NCI-H345 (cell line): Measurements from ENCODE around the gene TOR4A.

ENCODE experiments used
- DNase-seq: peaks from one replicate; lab custom pipeline; 2025; lab: John Stamatoyannopoulos, UW

TOR4A gene

GRCh38 chr9:137271696-137272076, 5.8 kb upstream of the TOR4A start:
- DNase-seq, result no peak

GRCh38 chr9:137272241-137273094, 5.1 kb upstream of the TOR4A start:
- DNase-seq, result peak; percentile 56

GRCh38 chr9:137273095-137273490, 4.4 kb upstream of the TOR4A start:
- no peak for DNase-seq

GRCh38 chr9:137273611-137274320, 3.8 kb upstream of the TOR4A start:
- peak; percentile 45 for DNase-seq

GRCh38 chr9:137275203-137275587, 2.3 kb upstream of the TOR4A start:
- DNase-seq, result no peak

- no peak for DNase-seq
These were observed 1.7 kb upstream of the TOR4A start for GRCh38 chr9:137275588-137276472.

- no peak for DNase-seq
These were observed 825 bp upstream of the TOR4A start for GRCh38 chr9:137276473-137277328.

GRCh38 chr9:137278061-137278701, 655 bp downstream of the TOR4A start:
- DNase-seq, result no peak

- DNase-seq, result no peak
These were observed 1.5 kb downstream of the TOR4A start for GRCh38 chr9:137278721-137279711.

GRCh38 chr9:137279741-137280473, 2.4 kb downstream of the TOR4A start:
- no peak for DNase-seq

GRCh38 chr9:137280474-137281344, 3.2 kb downstream of the TOR4A start:
- no peak for DNase-seq

GRCh38 chr9:137281345-137282116, 4.0 kb downstream of the TOR4A start:
- DNase-seq, result no peak

GRCh38 chr9:137286975-137287383, 9.5 kb downstream of the TOR4A start:
- peak; percentile 67 for DNase-seq

- DNase-seq, result no peak
These were observed 15.6 kb downstream of the TOR4A start for GRCh38 chr9:137293094-137293481.

GRCh38 chr9:137293482-137294090, 16.1 kb downstream of the TOR4A start:
- DNase-seq, result no peak

- DNase-seq, result peak; percentile 57
These were observed 16.7 kb downstream of the TOR4A start for GRCh38 chr9:137294091-137294680.
